Right lobe of liver (tissue), 6 donors: ENCODE data around the gene C1orf115. TPM values are rescaled to one million over a fixed set of nuclear protein-coding genes. Genes with fewer than 3 reads are reported as not detected.
A peak's percentile ranks its signal among the peaks of the same experiment; 100 is the strongest.

Source experiments
- ATAC-seq, 4 donors: fragments of 200-7000 bp; cut with Tn5 transposase; one replicate each; pipeline ENCODE4 v1.9.1; 2020; ENCODE audit warnings: mild to moderate bottlenecking in 4 of 4, moderate library complexity in 4 of 4
- DNase-seq, 3 donors: peaks; one replicate each; pipeline ENCODE4 v3.0.0-alpha.2; 2020
- H3K27ac ChIP-seq, 3 donors: fragments of 200-600 bp; one replicate each; pipeline ENCODE4 v1.8.0; 2022
- H3K27me3 ChIP-seq, 2 donors: fragments of 200-600 bp; one replicate each; pipeline ENCODE4 v1.8.0; 2022
- H3K36me3 ChIP-seq, 4 donors: fragments of 200-600 bp; sonication (generic) in 1 of 4; one replicate each; pipeline versions ENCODE4 v1.5.1 to v1.8.0; 2017 to 2022; ENCODE audit warnings: control low read depth in 1 of 4
- H3K4me1 ChIP-seq, 4 donors: fragments of 200-600 bp; sonication (generic) in 1 of 4; one replicate each; pipeline versions ENCODE4 v1.5.1 to v1.8.0; 2017 to 2022; ENCODE audit warnings: control low read depth in 1 of 4
- H3K4me3 ChIP-seq, 3 donors: fragments of 200-600 bp; one replicate each; pipeline ENCODE4 v1.8.0; 2022
- H3K9me3 ChIP-seq, 4 donors: fragments of 200-600 bp; sonication (generic) in 1 of 4; one replicate each; pipeline versions ENCODE4 v1.5.1 to v1.8.0; 2017 to 2022; ENCODE audit warnings: control low read depth in 1 of 4
- CTCF ChIP-seq, 4 donors: fragments of 200-600 bp in 3 of 4; fragments of 450-650 bp in 1 of 4; IDR thresholded peaks; one replicate each; pipeline versions ENCODE4 v1.5.1 to v1.8.0; 2016 to 2022; ENCODE audit warnings: antibody characterized with exemption in 4 of 4, mild to moderate bottlenecking in 2 of 4
- POLR2A ChIP-seq: fragments of 450-650 bp; IDR thresholded peaks from one replicate; pipeline ENCODE4 v1.6.1; 2017; ENCODE audit warnings: antibody characterized with exemption, mild to moderate bottlenecking
- WGBS: methylation state at CpG from one replicate; pipeline ENCODE4 v1.1.6; 2018; ENCODE audit warnings: low coverage, low lambda C conversion rate; ENCODE audit not compliant: insufficient coverage; ENCODE audit errors: missing lambda C conversion rate; 5-methylcytosine and 5-hydroxymethylcytosine counted together
- intact Hi-C, 2 donors: fragments of 100-400 bp; cut with DNase I; formaldehyde crosslinking; loops; one replicate each; pipeline versions ENCODE4 v1.11.2 to v1.14.1; 2022
- total RNA-seq, 6 experiments: library from RNA; depleted of rRNA in 2 of 6; stranded (reverse); fragments of >200 nt in 2 of 6; fragmentation: NEBNext Ultra II Directional in 3 of 6; extraction: Animal tissue kit (Norgen Biotek cat#: 25700) in 3 of 6; gene quantifications; one replicate each; pipeline versions ENCODE4 v1.1.0 to v1.2.4, GENCODE V29; 2016 to 2023
- donor health status: DM: no; HTN: yes; CAD: no.
- donor health status: DM: no; HTN: no; CAD: no.
- donor health status: DM: no; HTN: no; CAD: no.
- donor health status: DM: no; HTN: yes; CAD: no.
- donor health status: DM: no; HTN: yes; CAD: no.

Gene C1orf115
- total RNA-seq, 6 experiments from 2014 or later: 45.2 to 65.9 (median 50.8) TPM

- WGBS: 11% methylated on average over 2 of the region's 2 CpGs
- no peak overlapping the region for H3K4me3 ChIP-seq
- H3K27ac ChIP-seq: no peak overlapping the region
- no peaks in the 10 kb centered on the region for H3K27me3 ChIP-seq
- H3K36me3 ChIP-seq: no peaks in the 10 kb centered on the region
- no peak for TF ChIP-seq CTCF (IDR thresholded peaks at IDR 0.05)
- TF ChIP-seq POLR2A: no peak
- intact Hi-C loops: no loop called here
- DNase-seq (no peak), ATAC-seq (peak in 3 of 4 donors; percentile 9 to 77 (median 65))
- H3K9me3 ChIP-seq: no peaks in the 10 kb centered on the region
- H3K4me1 ChIP-seq: peaks cover 0 to 14% (median 6%) of the 10 kb centered on the region in 4 donors
Observed at GRCh38 chr1:220741349-220741748, 51.2 kb downstream of the C1orf115 start.

- no peak overlapping the region for H3K27ac ChIP-seq
- ATAC-seq: peak in 3 of 4 donors; percentile 18 to 40 (median 28)
- H3K4me1 ChIP-seq: peaks cover 0 to 19% (median 7%) of the 10 kb centered on the region in 4 donors
- H3K4me3 ChIP-seq: no peak overlapping the region
- no CpG with 5 or more reads among the region's 1 CpG for WGBS
- no peak for DNase-seq
- no peak for TF ChIP-seq CTCF (IDR thresholded peaks at IDR 0.05)
- no peak for TF ChIP-seq POLR2A
- intact Hi-C loops: no loop called here
- no peaks in the 10 kb centered on the region for H3K27me3 ChIP-seq
- no peaks in the 10 kb centered on the region for H3K36me3 ChIP-seq
- no peaks in the 10 kb centered on the region for H3K9me3 ChIP-seq
Observed at GRCh38 chr1:220741825-220742224, 51.7 kb downstream of the C1orf115 start.

- 80% methylated on average over 1 of the region's 3 CpGs for WGBS
- intact Hi-C loops: no loop called here
- H3K4me1 ChIP-seq: peaks cover 0 to 25% (median 11%) of the 10 kb centered on the region in 4 donors
- TF ChIP-seq POLR2A (no peak), CTCF (IDR thresholded peaks at IDR 0.05) (no peak)
- no peaks in the 10 kb centered on the region for H3K9me3 ChIP-seq
- ATAC-seq (no peak), DNase-seq (peak in 1 of 3 donors; percentile 11)
- H3K27me3 ChIP-seq: no peaks in the 10 kb centered on the region
- no peak overlapping the region for H3K4me3 ChIP-seq
- H3K27ac ChIP-seq: no peak overlapping the region
- no peaks in the 10 kb centered on the region for H3K36me3 ChIP-seq
Observed at GRCh38 chr1:220742520-220742919, 52.4 kb downstream of the C1orf115 start.

GRCh38 chr1:220746851-220747250 is 56.7 kb downstream of the C1orf115 start:
- intact Hi-C loops: no loop called here
- TF ChIP-seq POLR2A (no peak), CTCF (IDR thresholded peaks at IDR 0.05) (no peak)

More at GRCh38 chr1:220746851-220747250, 56.7 kb downstream of the C1orf115 start:
- Histone ChIP-seq H3K27ac (peak overlapping the region in 2 of 3 donors; percentile 94 to 96), H3K4me1 (peaks cover 0 to 34% (median 7%) of the 10 kb centered on the region in 4 donors), H3K4me3 (no peak overlapping the region), H3K9me3 (no peaks in the 10 kb centered on the region), H3K36me3 (no peaks in the 10 kb centered on the region), H3K27me3 (no peaks in the 10 kb centered on the region)
- WGBS: 100% methylated on average over 1 of the region's 3 CpGs
- ATAC-seq (no peak), DNase-seq (no peak)
